Activated naive CD4-positive, alpha-beta T cell treated with anti-CD3 and anti-CD28 coated beads, Interleukin-2, amount 10 ng/mL, durations not matched to agents 7 days and 5 days (primary cell): Measurements from ENCODE around the gene TMEM132A.
"Not testable (repeated sequence)": the region's sequence is repeated elsewhere in the genome, so short reads cannot be mapped to it uniquely, and the experiment has no call there.

Experiments used
- CTCF ChIA-PET: fragments of 350-600 bp; sonication (Branson Sonifier 250); formaldehyde crosslinking; loops from one replicate; lab custom pipeline; 2021; ENCODE audit warnings: antibody characterized with exemption; lab: Charles Lee
- DNase-seq: peaks from one replicate; pipeline ENCODE4 v3.0.0-alpha.2; 2020
- H3K27ac Mint-ChIP-seq: one replicate; pipeline ENCODE4 v1.8.0; 2021; ENCODE audit warnings: mild to moderate bottlenecking, moderate library complexity, mixed read lengths
- H3K27me3 Mint-ChIP-seq: one replicate; pipeline ENCODE4 v1.8.0; 2021; ENCODE audit warnings: mild to moderate bottlenecking, mixed read lengths
- H3K36me3 Mint-ChIP-seq: one replicate; pipeline ENCODE4 v1.8.0; 2021; ENCODE audit warnings: mixed read lengths
- H3K4me1 Mint-ChIP-seq: one replicate; pipeline ENCODE4 v1.8.0; 2021; ENCODE audit warnings: mixed read lengths
- H3K4me3 Mint-ChIP-seq: one replicate; pipeline ENCODE4 v1.8.0; 2021; ENCODE audit warnings: mild to moderate bottlenecking, moderate library complexity, mixed read lengths
- H3K9me3 Mint-ChIP-seq: one replicate; pipeline ENCODE4 v1.8.0; 2021; ENCODE audit warnings: mixed read lengths

TMEM132A gene

GRCh38 chr11:60891103-60891741, 33.0 kb upstream of the TMEM132A start:
- Mint-ChIP-seq H3K9me3 (no peaks in the 10 kb centered on the region), H3K27ac (no peak overlapping the region), H3K36me3 (peaks cover 42% of the 10 kb centered on the region), H3K27me3 (no peaks in the 10 kb centered on the region), H3K4me3 (no peak overlapping the region), H3K4me1 (peaks cover 2% of the 10 kb centered on the region)
- peak; percentile 2 for DNase-seq
- CTCF ChIA-PET, result interaction anchor here (2.1 to 5.0 kb wide), 3 partner anchors 8 to 62 kb away, joined by 13 to 178 read pairs (median 14); no protein-coding TSS in a partner anchor

DNA sequence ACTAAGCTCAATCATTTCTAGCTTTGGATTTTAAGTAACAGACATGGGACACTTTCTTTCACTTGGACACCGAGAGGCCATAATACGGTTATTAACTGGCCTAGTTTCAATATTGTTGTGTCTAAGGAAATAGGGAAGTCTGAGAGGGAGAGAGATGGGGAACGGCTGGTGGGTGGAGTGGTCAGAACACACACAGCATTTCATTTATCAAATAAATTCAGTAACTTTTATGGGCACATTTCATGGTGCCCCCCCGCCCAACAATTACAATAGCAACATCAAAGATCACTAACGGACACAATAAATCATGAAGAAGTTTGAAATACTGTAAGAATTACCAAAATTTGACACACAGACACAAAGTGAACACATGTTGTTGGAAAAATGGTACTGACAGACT, 28.6 kb upstream of the TMEM132A start:
- Mint-ChIP-seq H3K27ac (no peak overlapping the region), H3K27me3 (no peaks in the 10 kb centered on the region), H3K36me3 (peaks cover 68% of the 10 kb centered on the region), H3K4me1 (no peaks in the 10 kb centered on the region), H3K4me3 (no peak overlapping the region), H3K9me3 (no peaks in the 10 kb centered on the region)
- CTCF ChIA-PET, result interaction anchor here (1.4 to 1.8 kb wide), 2 partner anchors 8 to 65 kb away, joined by 5 to 10 read pairs; no protein-coding TSS in a partner anchor
- DNase-seq, result peak; percentile 5

GRCh38 chr11:60897496-60897895, 26.8 kb upstream of the TMEM132A start:
- no peak overlapping the region for H3K4me3 Mint-ChIP-seq
- H3K27me3 Mint-ChIP-seq, result no peaks in the 10 kb centered on the region
- DNase-seq, result no peak
- H3K9me3 Mint-ChIP-seq, result no peaks in the 10 kb centered on the region
- H3K36me3 Mint-ChIP-seq, result peaks cover 71% of the 10 kb centered on the region
- H3K27ac Mint-ChIP-seq, result no peak overlapping the region
- no peaks in the 10 kb centered on the region for H3K4me1 Mint-ChIP-seq
- CTCF ChIA-PET, result interaction anchor here (0.7 to 10.1 kb wide), 5 partner anchors 14 to 290 kb away, joined by 3 to 100 read pairs (median 3); no protein-coding TSS in a partner anchor

DNA sequence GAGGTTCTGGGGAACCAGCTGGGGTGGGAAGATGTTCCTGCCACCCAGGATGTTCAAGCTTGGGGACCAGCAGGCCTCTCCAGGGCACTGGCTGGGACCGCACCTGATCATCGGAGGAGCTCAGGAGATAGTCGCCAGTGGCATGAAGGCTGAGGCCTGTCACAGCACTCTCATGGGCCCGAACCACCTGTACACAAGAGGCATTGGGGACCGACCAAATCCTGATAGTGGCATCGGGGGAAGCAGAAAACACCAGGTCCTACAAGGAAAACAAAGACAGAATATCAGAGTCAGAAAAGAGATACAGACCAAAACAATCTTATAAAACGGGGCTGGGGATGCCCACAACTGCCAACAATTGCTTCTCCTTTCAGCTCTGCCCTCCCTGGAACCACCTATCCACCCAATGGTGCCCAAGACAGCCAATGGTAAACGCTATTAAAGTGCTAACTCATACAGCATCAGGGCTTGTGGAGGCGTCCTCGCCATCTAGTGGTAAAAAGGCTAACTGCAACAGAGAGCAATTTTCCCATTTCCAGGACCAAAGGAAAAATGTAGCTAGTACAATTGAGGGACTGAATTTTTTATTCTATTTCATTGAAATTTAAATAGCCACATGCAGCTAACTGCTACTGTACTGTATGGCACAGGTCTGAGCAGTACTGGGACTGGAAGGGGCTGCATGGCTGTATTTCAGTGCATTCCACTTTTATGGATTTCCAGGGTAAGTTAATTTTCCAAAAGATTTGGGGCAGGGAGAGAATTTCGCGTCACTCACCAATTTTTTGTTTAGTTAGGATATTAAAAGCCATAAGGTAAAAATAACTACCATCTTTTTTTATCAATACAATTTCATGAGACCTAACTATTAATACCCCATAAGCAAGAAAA, 25.0 kb upstream of the TMEM132A start:
- CTCF ChIA-PET, result interaction anchor here (0.7 to 10.1 kb wide), 22 partner anchors 9 to 288 kb away, joined by 3 to 100 read pairs (median 3); partner anchors contain the start of genes CCDC86, PTGDR2 and TMEM109
- Mint-ChIP-seq H3K36me3 (peaks cover 65% of the 10 kb centered on the region), H3K9me3 (no peaks in the 10 kb centered on the region), H3K27me3 (no peaks in the 10 kb centered on the region), H3K27ac (peak overlapping the region; percentile 15), H3K4me3 (no peak overlapping the region), H3K4me1 (peaks cover 7% of the 10 kb centered on the region)
- peak; percentile 45 for DNase-seq

GRCh38 chr11:60899977-60900376, 24.3 kb upstream of the TMEM132A start:
- Mint-ChIP-seq H3K27ac (peak overlapping the region; percentile 59), H3K4me3 (no peak overlapping the region), H3K4me1 (peaks cover 14% of the 10 kb centered on the region), H3K27me3 (no peaks in the 10 kb centered on the region), H3K9me3 (no peaks in the 10 kb centered on the region), H3K36me3 (peaks cover 61% of the 10 kb centered on the region)
- no peak for DNase-seq
- CTCF ChIA-PET, result interaction anchor here (0.7 to 10.1 kb wide), 17 partner anchors 9 to 287 kb away, joined by 3 to 100 read pairs (median 4); partner anchors contain the start of genes PTGDR2 and TMEM109

- Mint-ChIP-seq H3K36me3 (peaks cover 56% of the 10 kb centered on the region), H3K9me3 (no peaks in the 10 kb centered on the region), H3K27me3 (no peaks in the 10 kb centered on the region), H3K4me3 (no peak overlapping the region), H3K4me1 (peaks cover 21% of the 10 kb centered on the region), H3K27ac (no peak overlapping the region)
- peak; percentile 19 for DNase-seq
- CTCF ChIA-PET, result interaction anchor here (0.7 to 10.1 kb wide), 9 partner anchors 10 to 286 kb away, joined by 3 to 100 read pairs (median 11); partner anchors contain the start of gene TMEM109
Observed at GRCh38 chr11:60900673-60901404, 23.4 kb upstream of the TMEM132A start.

- peaks cover 1% of the 10 kb centered on the region for H3K27me3 Mint-ChIP-seq
- peak; percentile 12 for DNase-seq
- no peak overlapping the region for H3K27ac Mint-ChIP-seq
- H3K4me1 Mint-ChIP-seq, result peaks cover 32% of the 10 kb centered on the region
- H3K36me3 Mint-ChIP-seq, result peaks cover 44% of the 10 kb centered on the region
- no peak overlapping the region for H3K4me3 Mint-ChIP-seq
- no peaks in the 10 kb centered on the region for H3K9me3 Mint-ChIP-seq
- CTCF ChIA-PET, result interaction anchor here (1.2 to 10.1 kb wide), 5 partner anchors 8 to 178 kb away, joined by 4 to 100 read pairs (median 35); partner anchors contain the start of gene TMEM109
Observed at GRCh38 chr11:60902625-60903024, 21.6 kb upstream of the TMEM132A start.

GRCh38 chr11:60905047-60905446, 19.2 kb upstream of the TMEM132A start:
- DNase-seq, result peak; percentile 15
- Mint-ChIP-seq H3K4me1 (peaks cover 33% of the 10 kb centered on the region), H3K27ac (peak overlapping the region; percentile 93), H3K4me3 (peak overlapping the region; percentile 79), H3K9me3 (no peaks in the 10 kb centered on the region), H3K36me3 (peaks cover 22% of the 10 kb centered on the region), H3K27me3 (peaks cover 18% of the 10 kb centered on the region)
- CTCF ChIA-PET, result interaction anchor here (0.6 to 10.1 kb wide), 9 partner anchors 9 to 282 kb away, joined by 3 to 100 read pairs (median 4); partner anchors contain the start of gene TMEM109

DNA sequence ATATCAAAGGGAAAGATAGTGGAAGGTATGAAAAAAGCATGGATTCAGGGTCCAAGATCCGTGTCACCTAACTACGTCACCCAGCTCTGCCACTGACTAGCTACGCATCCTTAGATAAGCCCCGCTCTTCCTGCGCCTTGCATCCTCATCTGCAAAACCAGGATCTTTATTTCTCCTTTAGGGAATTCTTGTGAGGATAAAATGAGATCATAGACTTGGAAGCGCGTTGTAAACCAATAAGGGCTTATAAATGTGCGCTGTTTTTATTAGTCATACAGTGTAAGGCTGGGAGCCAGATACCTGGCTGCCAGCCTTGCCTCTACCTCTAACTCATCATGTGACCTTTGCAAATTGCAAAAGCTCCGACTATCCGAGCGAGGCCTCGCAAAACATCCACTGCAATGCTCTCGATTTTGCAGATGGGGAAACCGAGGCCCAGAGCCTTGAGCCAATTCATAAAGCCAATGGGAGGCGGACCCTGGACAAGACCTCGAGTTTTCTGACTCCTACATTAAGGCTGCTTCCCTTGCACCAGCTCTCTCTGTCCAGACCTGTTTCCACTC, 18.6 kb upstream of the TMEM132A start:
- Mint-ChIP-seq H3K4me3 (peak overlapping the region; percentile 79), H3K36me3 (peaks cover 18% of the 10 kb centered on the region), H3K4me1 (peaks cover 36% of the 10 kb centered on the region), H3K27ac (peak overlapping the region; percentile 93), H3K27me3 (peaks cover 22% of the 10 kb centered on the region), H3K9me3 (no peaks in the 10 kb centered on the region)
- DNase-seq, result peak; percentile 30
- CTCF ChIA-PET, result interaction anchor here (0.8 to 10.1 kb wide), 9 partner anchors 8 to 282 kb away, joined by 3 to 100 read pairs (median 4); partner anchors contain the start of gene TMEM109

DNA sequence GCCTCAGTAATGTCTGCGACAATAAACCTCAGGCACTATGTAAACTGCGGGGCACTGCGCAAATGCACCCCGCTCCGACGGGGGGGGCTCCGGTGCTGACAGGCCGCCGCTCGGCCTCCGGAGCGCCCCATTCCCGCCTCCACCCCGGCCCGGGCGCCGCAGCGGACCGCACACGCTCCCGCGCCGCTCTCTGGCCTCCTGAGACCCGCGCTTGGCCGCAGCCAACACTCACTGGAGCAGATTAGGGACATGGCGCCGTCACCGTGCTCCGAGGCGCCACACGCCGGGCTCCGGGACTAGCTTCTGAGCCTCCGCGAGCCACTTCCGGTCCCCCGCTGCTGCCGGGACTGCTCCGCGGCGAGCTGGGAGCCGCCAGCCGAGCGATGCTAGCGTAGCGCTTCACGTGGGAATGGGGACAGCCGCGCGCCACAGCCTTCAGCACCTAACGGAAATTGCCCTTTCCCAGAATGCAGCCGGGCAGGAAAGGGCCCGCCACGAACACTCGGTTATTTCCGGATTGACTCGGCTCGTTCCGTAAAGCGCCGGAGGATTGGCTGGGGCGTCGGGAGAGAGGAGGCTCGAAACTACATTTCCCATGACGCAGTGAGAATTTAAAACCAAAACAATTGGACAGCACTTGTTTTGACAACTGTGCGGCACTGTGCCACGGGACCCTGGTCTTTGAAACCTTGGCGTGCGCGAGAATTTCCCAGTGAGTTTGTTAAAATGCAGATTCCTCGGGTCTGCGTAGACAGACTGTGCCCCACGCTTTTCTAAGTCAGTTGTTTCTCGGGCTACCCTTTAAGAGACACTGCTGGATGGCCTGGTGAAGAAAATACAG, 17.9 kb upstream of the TMEM132A start, which contains the start of gene PRPF19:
PRPF19 (minus strand) TSS at position 454 of the 841 bp plus-strand sequence; CDS start at position 251, 203 bp downstream.
- H3K4me1 Mint-ChIP-seq, result peaks cover 42% of the 10 kb centered on the region
- CTCF ChIA-PET, result interaction anchor here (0.8 to 10.1 kb wide), 6 partner anchors 7 to 263 kb away, joined by 3 to 100 read pairs (median 4); partner anchors contain the start of gene TMEM109

DNA sequence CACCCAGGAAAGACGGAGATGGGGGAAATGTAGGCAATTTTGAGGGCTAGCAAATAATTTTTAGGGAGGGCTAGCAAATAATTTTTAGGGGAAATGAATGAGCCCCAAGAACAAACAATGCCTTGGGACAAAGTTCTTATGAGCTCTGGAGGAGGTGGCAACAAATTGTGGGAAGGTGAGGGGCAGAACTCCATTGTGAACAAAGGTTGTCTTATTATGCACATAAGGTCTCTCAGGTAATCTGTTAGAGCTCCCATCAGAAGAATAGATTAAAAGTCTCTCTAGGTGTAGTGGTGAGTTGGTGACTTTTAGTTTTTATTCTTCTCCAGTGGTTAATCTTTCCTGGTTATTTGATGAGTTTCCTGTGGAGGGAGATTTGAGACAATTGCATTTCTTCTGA, 15.5 kb upstream of the TMEM132A start:
- peak overlapping the region; percentile 11 for H3K27ac Mint-ChIP-seq
- H3K9me3 Mint-ChIP-seq, result no peaks in the 10 kb centered on the region
- peaks cover 3% of the 10 kb centered on the region for H3K36me3 Mint-ChIP-seq
- CTCF ChIA-PET, result interaction anchor here (0.7 to 1.1 kb wide), 2 partner anchors 9 to 60 kb away, joined by 3 read pairs; no protein-coding TSS in a partner anchor
- H3K4me3 Mint-ChIP-seq, result no peak overlapping the region
- H3K27me3 Mint-ChIP-seq, result peaks cover 22% of the 10 kb centered on the region
- no peak for DNase-seq
- H3K4me1 Mint-ChIP-seq, result peaks cover 61% of the 10 kb centered on the region

More for the DNA sequence above, 17.9 kb upstream of the TMEM132A start, which contains the start of gene PRPF19:
- Mint-ChIP-seq H3K9me3 (no peaks in the 10 kb centered on the region), H3K36me3 (peaks cover 12% of the 10 kb centered on the region), H3K27me3 (peaks cover 22% of the 10 kb centered on the region), H3K4me3 (peak within 1 kb of the TSS; percentile 79), H3K27ac (peak within 1 kb of the TSS; percentile 93)
- DNase-seq, result peak; percentile 99

GRCh38 chr11:60909680-60910280, 14.5 kb upstream of the TMEM132A start:
- H3K4me3 Mint-ChIP-seq, H3K27ac Mint-ChIP-seq, H3K9me3 Mint-ChIP-seq, H3K36me3 Mint-ChIP-seq, CTCF ChIA-PET: not testable (repeated sequence)
- H3K27me3 Mint-ChIP-seq, result peaks cover 22% of the 10 kb centered on the region
- peaks cover 51% of the 10 kb centered on the region for H3K4me1 Mint-ChIP-seq
- peak; percentile 9 for DNase-seq
